ENCODE data around the gene ASCL5. TPM values are rescaled to one million over a fixed set of nuclear protein-coding genes. Genes with fewer than 3 reads are reported as not detected.

ASCL5 gene
- total and polyA plus RNA-seq, 12 donors, result 0.10 TPM; not detected in 11

- H3K27ac ChIP-seq, result no peak overlapping the region
- H3K4me3 ChIP-seq, result no peak overlapping the region
- H3K4me1 ChIP-seq (replicated peaks in 1 of 2), result peaks cover 0 to 3% of the 10 kb centered on the region in 2 donors
- no peaks in the 10 kb centered on the region for H3K27me3 ChIP-seq
- 89 to 98% (median 91%) methylated on average over 2 of the region's 2 CpGs for WGBS, 4 donors
- intact Hi-C loops (cut with DNase I), result loop anchor here in 1 of 2 donors (5.0 to 10.0 kb wide), 2 partner anchors 34 to 69 kb away; no protein-coding TSS in a partner anchor
- TF ChIP-seq POLR2A (IDR thresholded peaks at IDR 0.05), result no peak
- no peak for TF ChIP-seq CTCF (IDR thresholded peaks at IDR 0.05)
- DNase-seq, result no peak
- H3K9me3 ChIP-seq (replicated peaks in 1 of 3), result no peaks in the 10 kb centered on the region
- no peaks in the 10 kb centered on the region for H3K36me3 ChIP-seq (replicated peaks in 1 of 2)
Measured at GRCh38 chr1:201116091-201116490, 10.9 kb downstream of the ASCL5 start.

- no peak overlapping the region for H3K4me3 ChIP-seq
- peaks cover 0 to 3% of the 10 kb centered on the region in 2 donors for H3K4me1 ChIP-seq (replicated peaks in 1 of 2)
- DNase-seq, result no peak
- intact Hi-C loops (cut with DNase I), result loop anchor here in 1 of 2 donors (5.0 to 10.0 kb wide), 2 partner anchors 33 to 69 kb away; no protein-coding TSS in a partner anchor
- H3K36me3 ChIP-seq (replicated peaks in 1 of 2), result no peaks in the 10 kb centered on the region
- H3K27ac ChIP-seq, result no peak overlapping the region
- no peaks in the 10 kb centered on the region for H3K27me3 ChIP-seq
- no peaks in the 10 kb centered on the region for H3K9me3 ChIP-seq (replicated peaks in 1 of 3)
- WGBS, 4 donors, result 94 to 98% (median 95%) methylated on average over 16 to 25 of the region's 25 CpGs
- TF ChIP-seq POLR2A (IDR thresholded peaks at IDR 0.05) (no peak), CTCF (IDR thresholded peaks at IDR 0.05) (no peak)
Measured at GRCh38 chr1:201115390-201115937, 11.5 kb downstream of the ASCL5 start.

GRCh38 chr1:201114245-201115131 lies 12.5 kb downstream of the ASCL5 start:
- Histone ChIP-seq H3K36me3 (replicated peaks in 1 of 2) (no peaks in the 10 kb centered on the region), H3K4me1 (replicated peaks in 1 of 2) (peaks cover 0 to 3% of the 10 kb centered on the region in 2 donors), H3K27me3 (no peaks in the 10 kb centered on the region), H3K27ac (peak overlapping the region in 1 of 5 donors; percentile 74), H3K9me3 (replicated peaks in 1 of 3) (no peaks in the 10 kb centered on the region), H3K4me3 (peak overlapping the region in 3 of 4 donors; percentile 38 to 79 (median 41))
- WGBS, 4 donors, result 0 to 4% (median 4%) methylated on average over 9 to 88 of the region's 88 CpGs
- TF ChIP-seq POLR2A (IDR thresholded peaks at IDR 0.05), result peak in 1 of 2 donors; percentile 43
- TF ChIP-seq CTCF (IDR thresholded peaks at IDR 0.05), result peak; percentile 76 to 95 (median 89)
- peak; percentile 87 to 96 (median 94) for DNase-seq
- intact Hi-C loops (cut with DNase I), result loop anchor here in 1 of 2 donors (5.0 to 10.0 kb wide), 2 partner anchors 32 to 70 kb away; no protein-coding TSS in a partner anchor

Data from adrenal gland (tissue), 12 donors.